ENCODE data around the gene CRLF3.
"Not testable (repeated sequence)": the region's sequence is repeated elsewhere in the genome, so short reads cannot be mapped to it uniquely, and the experiment has no call there.

Gene CRLF3

DNA sequence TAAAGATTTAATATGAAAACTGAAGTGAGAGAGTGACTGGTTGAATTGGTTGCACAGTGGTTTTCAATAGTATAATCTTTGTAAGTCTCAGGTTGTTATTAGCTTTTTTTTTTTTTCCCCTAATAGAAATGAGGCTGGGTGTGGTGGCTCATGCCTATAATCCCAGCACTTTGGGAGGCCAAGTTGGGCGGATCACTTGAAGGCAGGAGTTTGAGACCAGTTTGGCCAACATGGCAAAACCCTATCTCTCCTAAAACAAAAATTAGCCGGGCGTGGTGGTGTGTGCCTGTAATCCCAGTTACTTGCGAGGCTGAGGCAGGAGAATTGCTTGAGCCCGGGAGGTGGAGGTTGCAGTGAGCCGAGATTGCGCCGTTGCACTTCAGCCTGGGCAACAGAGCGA, 89.3 kb downstream of the CRLF3 start:
- not testable (repeated sequence) for DNase-seq

- DNase-seq, result not testable (repeated sequence)
Measured at GRCh38 chr17:30734153-30734552, 90.3 kb downstream of the CRLF3 start.

Measured in NCI-H1048 (cell line).